A549 (cell line): ENCODE data around the gene MELK. TPM values are rescaled to one million over a fixed set of nuclear protein-coding genes. Genes with fewer than 3 reads are reported as not detected.

Experiments used
- ATAC-seq, 2 experiments: fragments of 200-7000 bp in 1 of 2; fragments of >200 bp in 1 of 2; cut with Nextera tagmentation in 1 of 2; cut with Tn5 transposase in 1 of 2; 3 replicates each; pipeline versions ENCODE4 v1.8.0 to v1.9.1; 2018 to 2020; ENCODE audit warnings: mild to moderate bottlenecking in 1 of 2, moderate library complexity in 1 of 2
- CTCF ChIA-PET: fragments of 300-600 bp; sonication (Branson Sonifier 250); formaldehyde crosslinking; extraction: SDS; loops from one replicate; lab custom pipeline; 2021; ENCODE audit warnings: antibody characterized with exemption, inconsistent platforms; lab: Yijun Ruan, JAX
- POLR2A ChIA-PET: fragments of 350-600 bp; formaldehyde crosslinking; extraction: SDS; loops from one replicate; lab custom pipeline; 2021; ENCODE audit warnings: antibody characterized with exemption, inconsistent platforms; lab: Yijun Ruan, JAX
- DNase-seq, 2 experiments: peaks; one replicate each; pipeline versions ENCODE4 v3.0.0 to v3.0.0-alpha.2; 2011 to 2016; ENCODE audit warnings: low read depth in 1 of 2, low spot score in 1 of 2
- FAIRE-seq: peaks from 2 replicates; lab custom pipeline; 2011; peaks lifted over from hg19 to GRCh38; lab: Jason Lieb, UNC
- H3K27ac ChIP-seq, 2 experiments: fragments of >200 bp; sonication (Bioruptor Twin); formaldehyde crosslinking; 3 replicates each; pipeline ENCODE4 v1.5.1; 2016 to 2017
- H3K4me1 ChIP-seq: fragments of >200 bp; sonication (Bioruptor Twin); formaldehyde crosslinking; 3 replicates; pipeline ENCODE4 v1.6.1; 2016
- H3K4me2 ChIP-seq: fragments of >200 bp; sonication (Bioruptor Twin); formaldehyde crosslinking; 3 replicates; pipeline ENCODE4 v1.6.1; 2016
- H3K4me3 ChIP-seq: fragments of >200 bp; sonication (Bioruptor Twin); formaldehyde crosslinking; 3 replicates; pipeline ENCODE4 v1.5.1; 2016
- H3K9me3 ChIP-seq: fragments of >200 bp; sonication (Bioruptor Twin); formaldehyde crosslinking; 3 replicates; pipeline ENCODE4 v1.6.1; 2016
- BCL3 ChIP-seq: fragments of >200 bp; sonication (Bioruptor Twin); formaldehyde crosslinking; IDR thresholded peaks from 3 replicates; pipeline ENCODE4 v1.6.1; 2016
- BHLHE40 ChIP-seq: IDR thresholded peaks from 2 replicates; pipeline ENCODE4 v1.6.1; 2012; ENCODE audit warnings: low read depth, low read length, inconsistent platforms
- CBX2 ChIP-seq: fragments of 200-600 bp; sonication (generic); IDR thresholded peaks from 2 replicates; pipeline ENCODE4 v1.6.1; 2016; ENCODE audit warnings: low read depth, mild to moderate bottlenecking, borderline replicate concordance
- CHD2 ChIP-seq: fragments of 150-350 bp; IDR thresholded peaks from 2 replicates; pipeline ENCODE4 v1.6.1; 2014; ENCODE audit warnings: low read length; ENCODE audit not compliant: partially characterized antibody
- CHD4 ChIP-seq: fragments of 200-600 bp; sonication (generic); IDR thresholded peaks from 2 replicates; pipeline ENCODE4 v1.6.1; 2016; ENCODE audit warnings: antibody characterized with exemption, mild to moderate bottlenecking, borderline replicate concordance
- E2F6 ChIP-seq: IDR thresholded peaks from 2 replicates; pipeline ENCODE4 v1.6.1; 2012; ENCODE audit warnings: low read depth, borderline replicate concordance
- FOXS1 ChIP-seq: fragments of 250-450 bp; sonication (Bioruptor Pico); IDR thresholded peaks from 2 replicates; pipeline ENCODE4 v1.5.0; 2020; ENCODE audit warnings: mild to moderate bottlenecking, moderate library complexity
- HES2 ChIP-seq: fragments of >200 bp; sonication (Bioruptor Twin); formaldehyde crosslinking; IDR thresholded peaks from 2 replicates; pipeline ENCODE4 v1.6.1; 2016
- HMGXB4 ChIP-seq: fragments of 250-450 bp; sonication (Bioruptor Pico); IDR thresholded peaks from 2 replicates; pipeline ENCODE4 v1.5.0; 2021; ENCODE audit warnings: mild to moderate bottlenecking, moderate library complexity, borderline replicate concordance
- HOXB13 ChIP-seq: fragments of 250-450 bp; sonication (Bioruptor Pico); IDR thresholded peaks from 2 replicates; pipeline ENCODE4 v1.5.0; 2020; ENCODE audit warnings: low read depth, mild to moderate bottlenecking, moderate library complexity
- KDM5A ChIP-seq: fragments of 200-600 bp; sonication (generic); IDR thresholded peaks from 2 replicates; pipeline ENCODE4 v1.6.1; 2016; ENCODE audit warnings: antibody characterized with exemption, mild to moderate bottlenecking
- MAZ ChIP-seq: fragments of 150-350 bp; IDR thresholded peaks from 2 replicates; pipeline ENCODE4 v1.6.1; 2014; ENCODE audit warnings: antibody characterized with exemption, low read depth, low read length, borderline replicate concordance
- MYC ChIP-seq: IDR thresholded peaks from 2 replicates; pipeline ENCODE4 v1.6.1; 2012; ENCODE audit warnings: mild to moderate bottlenecking, inconsistent platforms, low read length, improper control_type of control experiment, borderline replicate concordance
- NPAS2 ChIP-seq: fragments of 250-450 bp; sonication (Bioruptor Pico); IDR thresholded peaks from 2 replicates; pipeline ENCODE4 v1.8.0; 2022; ENCODE audit warnings: mild to moderate bottlenecking, moderate library complexity, borderline replicate concordance
- PBX3 ChIP-seq: IDR thresholded peaks from 2 replicates; pipeline ENCODE4 v1.6.1; 2012
- RCOR1 ChIP-seq: fragments of 150-350 bp; IDR thresholded peaks from 2 replicates; pipeline ENCODE4 v1.6.1; 2014; ENCODE audit warnings: antibody characterized with exemption, low read length, low read depth
- REST ChIP-seq: fragments of 200-600 bp; sonication (generic); IDR thresholded peaks from 2 replicates; pipeline ENCODE4 v1.6.1; 2016; ENCODE audit warnings: antibody characterized with exemption, mild to moderate bottlenecking, moderate library complexity
- SMC3 ChIP-seq: fragments of >200 bp; sonication (Bioruptor Twin); formaldehyde crosslinking; IDR thresholded peaks from 3 replicates; pipeline ENCODE4 v1.6.1; 2018; ENCODE audit warnings: inconsistent platforms
- SREBF2 ChIP-seq: fragments of 450-650 bp; IDR thresholded peaks from 2 replicates; pipeline ENCODE4 v1.6.1; 2014; ENCODE audit warnings: mild to moderate bottlenecking, moderate library complexity
- TP53 ChIP-seq: fragments of 250-450 bp; sonication (Bioruptor Pico); IDR thresholded peaks from 2 replicates; pipeline ENCODE4 v1.5.0; 2021; ENCODE audit warnings: mild to moderate bottlenecking, moderate library complexity
- ZFP36 ChIP-seq: fragments of 450-650 bp; IDR thresholded peaks from 2 replicates; pipeline ENCODE4 v1.6.1; 2014; ENCODE audit warnings: borderline replicate concordance; ENCODE audit not compliant: partially characterized antibody
- WGBS: methylation state at CpG from one replicate; pipeline ENCODE4 v1.1.6; 2017; ENCODE audit errors: missing lambda C conversion rate; 5-methylcytosine and 5-hydroxymethylcytosine counted together
- polyA plus RNA-seq, 4 experiments: library from polyadenylated mRNA; depleted of rRNA in 3 of 4; stranded (reverse); fragments of >200 nt; fragmentation: RNase III in 1 of 4; extraction: RNeasy Plus Mini Kit Qiagen cat#74134 plus additional on column Dnase treatment in 1 of 4; gene quantifications; 2 replicates in 3 of 4; 3 replicates in 1 of 4; pipeline ENCODE4 v1.2.3, GENCODE V29; 2011 to 2017

The MELK gene
- polyA plus RNA-seq, 2 of the 4 experiments (the other 2 are of a cell fraction): 72.7 to 92.4 TPM

- Histone ChIP-seq H3K27ac (no peak overlapping the region), H3K9me3 (no peaks in the 10 kb centered on the region), H3K4me2 (no peak overlapping the region), H3K4me1 (no peaks in the 10 kb centered on the region), H3K4me3 (no peak overlapping the region)
- no peak for DNase-seq
- 24% methylated on average over 2 of the region's 2 CpGs for WGBS
- ChIA-PET POLR2A (no interaction called here), CTCF (interaction anchor here (0.9 kb wide), 1 partner anchor 12 kb away, joined by 3 read pairs; no protein-coding TSS in a partner anchor)
- no peak for TF ChIP-seq SMC3
- ATAC-seq: no peak
- FAIRE-seq: no peak
Measured at GRCh38 chr9:36716496-36716895, 143.8 kb downstream of the MELK start.

- H3K4me3 ChIP-seq: no peak overlapping the region
- ChIA-PET POLR2A (no interaction called here), CTCF (interaction anchor here (0.7 to 1.1 kb wide), 2 partner anchors 12 to 310 kb away, joined by 3 read pairs; no protein-coding TSS in a partner anchor)
- no peak for DNase-seq
- no peak for FAIRE-seq
- H3K4me1 ChIP-seq: no peaks in the 10 kb centered on the region
- no peak for TF ChIP-seq HMGXB4
- no peak for TF ChIP-seq PBX3
- no peak for TF ChIP-seq CHD2
- TF ChIP-seq NPAS2 (CRISPR knock-in tag): no peak
- no peak for TF ChIP-seq BCL3
- no peak for TF ChIP-seq HOXB13 (CRISPR knock-in tag)
- no peak for TF ChIP-seq MYC
- no peak for TF ChIP-seq CBX2
- TF ChIP-seq FOXS1 (CRISPR knock-in tag): no peak
- no peak for TF ChIP-seq BHLHE40
- 22% methylated on average over 3 of the region's 3 CpGs for WGBS
- H3K4me2 ChIP-seq: no peak overlapping the region
- no peak overlapping the region for H3K27ac ChIP-seq
- no peaks in the 10 kb centered on the region for H3K9me3 ChIP-seq
- ATAC-seq: no peak
Measured at GRCh38 chr9:36717276-36717675, 144.6 kb downstream of the MELK start.

- H3K27ac ChIP-seq: no peak overlapping the region
- H3K9me3 ChIP-seq: no peaks in the 10 kb centered on the region
- ChIA-PET CTCF (interaction anchor here (0.7 to 1.1 kb wide), 2 partner anchors 10 to 311 kb away, joined by 3 read pairs; no protein-coding TSS in a partner anchor), POLR2A (no interaction called here)
- WGBS: 0% methylated on average over 1 of the region's 1 CpG
- H3K4me1 ChIP-seq: no peaks in the 10 kb centered on the region
- DNase-seq: no peak
- no peak for FAIRE-seq
- H3K4me2 ChIP-seq: no peak overlapping the region
- no peak for ATAC-seq
- H3K4me3 ChIP-seq: no peak overlapping the region
- no peak for TF ChIP-seq KDM5A
- TF ChIP-seq HES2: no peak
- TF ChIP-seq SREBF2: no peak
- TF ChIP-seq E2F6: no peak
- TF ChIP-seq REST: no peak
- TF ChIP-seq PBX3: no peak
- TF ChIP-seq RCOR1: no peak
- TF ChIP-seq TP53 (CRISPR knock-in tag): no peak
- no peak for TF ChIP-seq HOXB13 (CRISPR knock-in tag)
- TF ChIP-seq SMC3: no peak
- no peak for TF ChIP-seq ZFP36
- no peak for TF ChIP-seq MAZ
- no peak for TF ChIP-seq CHD4
Measured at GRCh38 chr9:36718612-36719011, 145.9 kb downstream of the MELK start.
